Smooth muscle cell (in vitro differentiated cells): ENCODE data around the gene FGF10. TPM values are rescaled to one million over a fixed set of nuclear protein-coding genes. Genes with fewer than 3 reads are reported as not detected.

Experiments
- DNase-seq: peaks from one replicate; lab custom pipeline; 2025; ENCODE audit not compliant: unreplicated experiment; lab: John Stamatoyannopoulos, UW
- H2AFZ ChIP-seq: fragments of 200-600 bp; sonication (generic); 2 replicates; pipeline ENCODE4 v1.6.0; 2016; ENCODE audit warnings: antibody characterized with exemption, low read depth, mild to moderate bottlenecking
- H3F3A ChIP-seq: fragments of 200-600 bp; sonication (generic); 2 replicates; pipeline ENCODE4 v1.6.0; 2017; ENCODE audit warnings: antibody characterized with exemption, low read depth
- H3K27ac ChIP-seq: fragments of 200-600 bp; sonication (generic); 2 replicates; pipeline ENCODE4 v1.5.1; 2016; ENCODE audit warnings: low read depth, mild to moderate bottlenecking
- H3K27me3 ChIP-seq: fragments of 200-600 bp; sonication (generic); 2 replicates; pipeline ENCODE4 v1.6.1; 2016; ENCODE audit warnings: low read depth, mild to moderate bottlenecking
- H3K36me3 ChIP-seq: fragments of 200-600 bp; sonication (generic); 2 replicates; pipeline ENCODE4 v1.5.1; 2016; ENCODE audit warnings: low read depth
- H3K4me1 ChIP-seq: fragments of 200-600 bp; sonication (generic); 2 replicates; pipeline ENCODE4 v1.5.1; 2016; ENCODE audit warnings: low read depth
- H3K4me2 ChIP-seq: fragments of 200-600 bp; sonication (generic); 2 replicates; pipeline ENCODE4 v1.6.0; 2016; ENCODE audit warnings: mild to moderate bottlenecking
- H3K4me3 ChIP-seq: fragments of 200-600 bp; sonication (generic); 2 replicates; pipeline ENCODE4 v1.5.1; 2016; ENCODE audit warnings: mild to moderate bottlenecking
- H3K79me2 ChIP-seq: fragments of 200-600 bp; sonication (generic); 2 replicates; pipeline ENCODE4 v1.6.0; 2016; ENCODE audit warnings: low read depth, mild to moderate bottlenecking
- H3K9ac ChIP-seq: fragments of 200-600 bp; sonication (generic); 2 replicates; pipeline ENCODE4 v1.6.0; 2016; ENCODE audit warnings: low read depth
- H3K9me3 ChIP-seq: fragments of 200-600 bp; sonication (generic); replicated peaks from 2 replicates; pipeline ENCODE4 v1.5.1; 2016; ENCODE audit warnings: low read depth
- H4K20me1 ChIP-seq: fragments of 200-600 bp; sonication (generic); 2 replicates; pipeline ENCODE4 v1.6.0; 2016; ENCODE audit warnings: low read depth
- WGBS: methylation state at CpG from one replicate; pipeline ENCODE4 v1.1.7; 2016; ENCODE audit warnings: low lambda C conversion rate; 5-methylcytosine and 5-hydroxymethylcytosine counted together
- polyA plus RNA-seq: library from polyadenylated mRNA; unstranded; fragments of >200 nt; fragmentation: Nextera tagmentation; extraction: Ambion mirVana; gene quantifications from 2 replicates; pipeline ENCODE4 v1.2.1, GENCODE V29; 2016
- total RNA-seq: library from RNA; depleted of rRNA; stranded (reverse); fragments of >200 nt; gene quantifications from 2 replicates; pipeline ENCODE4 v1.2.3, GENCODE V29; 2014
- TF ChIP-seq, protein P1 (sequence below): fragments of 200-600 bp; sonication (generic); IDR thresholded peaks from 2 replicates; pipeline ENCODE4 v1.5.1; 2017; ENCODE audit warnings: borderline replicate concordance, mild to moderate bottlenecking, antibody characterized with exemption; ENCODE audit not compliant: insufficient read depth, poor library complexity, severe bottlenecking

Gene FGF10
- total and polyA plus RNA-seq, 2 experiments from 2014 or later, result 0.09 TPM; not detected in 1

DNA sequence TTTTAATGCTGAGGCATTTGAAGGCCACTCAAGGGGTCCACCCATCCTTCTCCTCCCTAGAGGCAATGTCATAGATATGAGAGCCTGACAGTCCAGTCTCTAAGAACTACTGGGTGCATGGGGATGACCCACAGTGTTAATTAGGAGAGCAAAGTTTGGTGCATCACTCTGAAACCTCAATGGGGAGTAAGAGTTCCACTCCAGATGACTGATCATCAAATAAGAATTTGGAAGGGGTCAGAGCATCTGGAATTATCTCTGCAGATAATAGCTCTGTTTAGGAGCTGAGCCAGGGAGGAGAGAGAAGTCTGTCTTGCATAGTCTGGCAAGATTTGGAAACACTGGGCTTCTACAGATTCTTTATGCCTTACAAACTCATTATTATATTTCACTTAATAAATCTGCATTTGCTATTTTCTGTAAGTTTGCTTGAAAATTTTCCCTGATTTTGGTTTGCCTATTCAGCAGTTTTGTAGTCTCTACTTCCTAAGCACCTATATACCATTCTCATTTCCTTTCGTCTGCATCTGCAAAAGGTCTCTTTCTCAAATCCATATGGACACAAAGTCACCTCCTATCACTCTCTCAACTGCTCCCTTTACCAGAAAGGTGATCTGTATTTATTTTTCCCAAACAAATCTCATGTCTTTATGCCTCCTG, 27.7 kb downstream of the FGF10 start:
- Histone ChIP-seq H4K20me1 (no peaks in the 10 kb centered on the region), H3K27ac (no peak overlapping the region), H3K4me2 (no peak overlapping the region), H3K4me1 (peaks cover 3% of the 10 kb centered on the region), H3F3A (no peaks in the 10 kb centered on the region), H3K9me3 (no peaks in the 10 kb centered on the region), H2AFZ (no peak overlapping the region), H3K36me3 (no peaks in the 10 kb centered on the region), H3K27me3 (no peaks in the 10 kb centered on the region), H3K4me3 (no peak overlapping the region), H3K9ac (no peak overlapping the region), H3K79me2 (no peaks in the 10 kb centered on the region)
- WGBS, result 97% methylated on average over 1 of the region's 1 CpG
- DNase-seq, result no peak
- TF ChIP-seq, protein P1, sequence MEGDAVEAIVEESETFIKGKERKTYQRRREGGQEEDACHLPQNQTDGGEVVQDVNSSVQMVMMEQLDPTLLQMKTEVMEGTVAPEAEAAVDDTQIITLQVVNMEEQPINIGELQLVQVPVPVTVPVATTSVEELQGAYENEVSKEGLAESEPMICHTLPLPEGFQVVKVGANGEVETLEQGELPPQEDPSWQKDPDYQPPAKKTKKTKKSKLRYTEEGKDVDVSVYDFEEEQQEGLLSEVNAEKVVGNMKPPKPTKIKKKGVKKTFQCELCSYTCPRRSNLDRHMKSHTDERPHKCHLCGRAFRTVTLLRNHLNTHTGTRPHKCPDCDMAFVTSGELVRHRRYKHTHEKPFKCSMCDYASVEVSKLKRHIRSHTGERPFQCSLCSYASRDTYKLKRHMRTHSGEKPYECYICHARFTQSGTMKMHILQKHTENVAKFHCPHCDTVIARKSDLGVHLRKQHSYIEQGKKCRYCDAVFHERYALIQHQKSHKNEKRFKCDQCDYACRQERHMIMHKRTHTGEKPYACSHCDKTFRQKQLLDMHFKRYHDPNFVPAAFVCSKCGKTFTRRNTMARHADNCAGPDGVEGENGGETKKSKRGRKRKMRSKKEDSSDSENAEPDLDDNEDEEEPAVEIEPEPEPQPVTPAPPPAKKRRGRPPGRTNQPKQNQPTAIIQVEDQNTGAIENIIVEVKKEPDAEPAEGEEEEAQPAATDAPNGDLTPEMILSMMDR, result no peak

DNA sequence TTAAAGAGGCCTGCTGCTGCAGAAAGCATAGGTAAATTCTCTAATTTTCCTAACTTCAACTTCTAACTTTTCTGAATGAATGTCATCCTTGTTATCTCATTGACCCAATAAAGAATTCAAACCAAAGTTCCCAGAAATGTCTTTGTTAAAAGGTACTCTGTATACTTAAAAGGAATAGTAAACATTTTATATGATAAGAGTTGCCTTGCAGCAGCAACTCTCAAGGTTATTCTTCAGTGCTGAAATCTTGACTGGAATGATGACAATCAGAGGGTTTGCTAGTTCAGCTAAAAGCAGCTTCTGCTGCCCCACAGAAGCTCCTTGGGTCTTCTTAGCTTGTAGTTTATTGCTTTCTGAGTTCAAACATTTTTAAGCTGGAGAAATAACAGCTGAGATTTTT, 28.3 kb downstream of the FGF10 start:
- no peaks in the 10 kb centered on the region for H3K27me3 ChIP-seq
- no peak overlapping the region for H3K4me2 ChIP-seq
- peaks cover 3% of the 10 kb centered on the region for H3K4me1 ChIP-seq
- no peak overlapping the region for H3K27ac ChIP-seq
- no peak overlapping the region for H3K9ac ChIP-seq
- H3K79me2 ChIP-seq, result no peaks in the 10 kb centered on the region
- no peak overlapping the region for H3K4me3 ChIP-seq
- H3F3A ChIP-seq, result no peaks in the 10 kb centered on the region
- H2AFZ ChIP-seq, result no peak overlapping the region
- H4K20me1 ChIP-seq, result no peaks in the 10 kb centered on the region
- TF ChIP-seq, protein P1, result no peak
- H3K9me3 ChIP-seq, result no peaks in the 10 kb centered on the region
- DNase-seq, result no peak
- no peaks in the 10 kb centered on the region for H3K36me3 ChIP-seq

DNA sequence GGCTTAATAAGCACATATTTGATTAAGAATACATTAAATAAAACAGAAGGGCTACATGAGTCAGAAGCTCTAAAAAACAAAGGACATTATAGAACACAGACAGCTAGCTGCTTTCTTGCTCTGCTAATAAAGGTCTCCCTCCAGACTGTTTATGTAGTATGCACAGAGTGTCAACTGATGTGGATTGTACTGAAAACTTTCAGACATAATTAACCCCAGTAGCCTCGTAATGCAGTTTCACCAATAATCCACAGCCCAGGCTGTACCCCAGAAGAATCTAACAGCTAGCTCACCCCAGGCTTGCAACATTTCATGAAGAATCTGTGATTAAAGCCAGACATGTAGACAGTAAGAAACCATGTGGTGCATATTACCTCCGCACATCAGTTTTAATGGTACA, 30.8 kb downstream of the FGF10 start:
- 46% methylated on average over 2 of the region's 2 CpGs for WGBS
- TF ChIP-seq, protein P1, result no peak
- Histone ChIP-seq H4K20me1 (no peaks in the 10 kb centered on the region), H3K9ac (no peak overlapping the region), H3K27me3 (no peaks in the 10 kb centered on the region), H3K4me2 (no peak overlapping the region), H3K4me1 (no peaks in the 10 kb centered on the region), H2AFZ (peak overlapping the region; percentile 57), H3F3A (no peaks in the 10 kb centered on the region), H3K36me3 (no peaks in the 10 kb centered on the region), H3K4me3 (no peak overlapping the region), H3K79me2 (no peaks in the 10 kb centered on the region), H3K9me3 (no peaks in the 10 kb centered on the region), H3K27ac (no peak overlapping the region)
- DNase-seq, result no peak

DNA sequence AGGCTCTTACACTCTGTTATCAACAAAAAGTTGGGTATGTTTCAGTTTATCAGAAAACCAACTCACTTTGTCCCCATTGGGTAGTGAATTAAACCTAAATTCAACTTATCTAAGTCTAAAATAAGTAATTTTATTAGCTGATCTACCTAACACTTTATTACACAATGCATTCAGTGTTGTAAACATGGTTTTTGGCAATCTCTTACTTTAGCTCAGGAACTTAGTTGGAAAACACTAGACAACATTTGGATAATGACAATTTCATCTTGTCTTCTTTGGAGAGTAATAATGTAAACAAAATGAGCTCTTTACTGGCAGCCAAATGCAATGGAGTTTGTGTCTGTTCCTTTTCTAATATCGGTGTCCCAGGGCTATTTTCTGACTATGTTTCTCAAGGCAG, 33.0 kb downstream of the FGF10 start:
- no peaks in the 10 kb centered on the region for H4K20me1 ChIP-seq
- no peak overlapping the region for H2AFZ ChIP-seq
- H3K79me2 ChIP-seq, result no peaks in the 10 kb centered on the region
- no peak overlapping the region for H3K27ac ChIP-seq
- no peaks in the 10 kb centered on the region for H3K9me3 ChIP-seq
- no peaks in the 10 kb centered on the region for H3F3A ChIP-seq
- WGBS, result 88% methylated on average over 1 of the region's 1 CpG
- no peak overlapping the region for H3K9ac ChIP-seq
- no peaks in the 10 kb centered on the region for H3K27me3 ChIP-seq
- no peak overlapping the region for H3K4me2 ChIP-seq
- DNase-seq, result no peak
- H3K36me3 ChIP-seq, result no peaks in the 10 kb centered on the region
- H3K4me1 ChIP-seq, result no peaks in the 10 kb centered on the region
- no peak overlapping the region for H3K4me3 ChIP-seq
- TF ChIP-seq, protein P1, result no peak
